SK-N-SH (cell line): ENCODE data around the gene LOXHD1. TPM values are rescaled to one million over a fixed set of nuclear protein-coding genes. Genes with fewer than 3 reads are reported as not detected.

ENCODE experiments used
- CTCF ChIA-PET: fragments of 300-600, 350-600 bp; formaldehyde crosslinking; extraction: SDS; loops from one replicate; lab custom pipeline; 2021; lab: Yijun Ruan, JAX
- POLR2A ChIA-PET: fragments of 350-600 bp; sonication (Branson Sonifier 250); formaldehyde crosslinking; extraction: SDS; loops from one replicate; lab custom pipeline; 2020; ENCODE audit warnings: antibody characterized with exemption, inconsistent platforms; lab: Yijun Ruan, JAX
- DNase-seq: peaks from one replicate; pipeline ENCODE4 v3.0.0; 2012
- H2AFZ ChIP-seq: fragments of 200-600 bp; sonication (generic); 2 replicates; pipeline ENCODE4 v1.8.1; 2016; ENCODE audit warnings: antibody characterized with exemption, mild to moderate bottlenecking, low read depth
- H3F3A ChIP-seq: fragments of 200-600 bp; sonication (generic); replicated peaks from 2 replicates; pipeline ENCODE3; 2016; ENCODE audit warnings: antibody characterized with exemption, mild to moderate bottlenecking; ENCODE audit not compliant: insufficient read depth
- H3K27ac ChIP-seq, 2 experiments: fragments of 200-500 bp in 1 of 2; fragments of 200-600 bp in 1 of 2; sonication (Bioruptor generic) in 1 of 2; sonication (generic), shearing (Covaris generic) in 1 of 2; 2 replicates each; pipeline versions ENCODE4 v1.5.1 to v1.6.1; 2014 to 2016; ENCODE audit warnings: low read depth in 2 of 2, inconsistent platforms in 1 of 2, low read length in 1 of 2, mild to moderate bottlenecking in 1 of 2, mixed read lengths in 1 of 2
- H3K27me3 ChIP-seq: fragments of 200-600 bp; sonication (generic), shearing (Covaris generic); 2 replicates; pipeline ENCODE4 v1.6.1; 2016; ENCODE audit warnings: mixed run types; ENCODE audit not compliant: insufficient read depth
- H3K36me3 ChIP-seq, 2 experiments: fragments of 200-500 bp in 1 of 2; fragments of 200-600 bp in 1 of 2; sonication (Bioruptor generic) in 1 of 2; sonication (generic) in 1 of 2; replicated peaks in 1 of 2; 2 replicates each; pipeline versions ENCODE3 to v1.5.1; 2014 to 2016; ENCODE audit warnings: low read length in 1 of 2, mild to moderate bottlenecking in 1 of 2; ENCODE audit not compliant: insufficient read depth in 2 of 2, control insufficient read depth in 1 of 2
- H3K4me1 ChIP-seq, 2 experiments: fragments of 200-500 bp in 1 of 2; fragments of 200-600 bp in 1 of 2; sonication (Bioruptor generic) in 1 of 2; sonication (generic), shearing (Covaris generic) in 1 of 2; 2 replicates each; pipeline versions ENCODE4 v1.5.1 to v1.6.1; 2014 to 2016; ENCODE audit warnings: low read depth in 1 of 2, low read length in 1 of 2, mixed run types in 1 of 2; ENCODE audit not compliant: insufficient read depth in 2 of 2, control insufficient read depth in 1 of 2
- H3K4me2 ChIP-seq: fragments of 200-600 bp; sonication (generic), shearing (Covaris generic); 2 replicates; pipeline ENCODE4 v1.6.1; 2017; ENCODE audit warnings: mixed run types
- H3K4me3 ChIP-seq, 2 experiments: fragments of 200-500 bp in 1 of 2; fragments of 200-600 bp in 1 of 2; sonication (Bioruptor generic) in 1 of 2; sonication (generic), shearing (Covaris generic) in 1 of 2; 2 replicates each; pipeline versions ENCODE4 v1.5.1 to v1.8.1; 2014 to 2016; ENCODE audit warnings: low read depth in 2 of 2, inconsistent platforms in 1 of 2, low read length in 1 of 2, mild to moderate bottlenecking in 1 of 2, mixed read lengths in 1 of 2, moderate library complexity in 1 of 2
- H3K79me2 ChIP-seq: fragments of 200-600 bp; sonication (generic); 2 replicates; pipeline ENCODE4 v1.8.1; 2017; ENCODE audit warnings: mild to moderate bottlenecking; ENCODE audit not compliant: insufficient read depth
- H3K9ac ChIP-seq: fragments of 200-600 bp; sonication (generic); 2 replicates; pipeline ENCODE4 v1.6.1; 2017; ENCODE audit warnings: mixed run types
- H3K9me2 ChIP-seq: fragments of 200-600 bp; sonication (generic); 2 replicates; pipeline ENCODE4 v1.6.1; 2017; ENCODE audit warnings: mixed run types
- H3K9me3 ChIP-seq: fragments of 200-600 bp; sonication (generic); 2 replicates; pipeline ENCODE4 v1.6.1; 2017; ENCODE audit warnings: mixed run types, mild to moderate bottlenecking, moderate library complexity
- H4K20me1 ChIP-seq: fragments of 200-600 bp; sonication (generic); 2 replicates; pipeline ENCODE4 v1.6.1; 2017; ENCODE audit warnings: mild to moderate bottlenecking, mixed run types; ENCODE audit not compliant: insufficient read depth
- EP300 ChIP-seq, 2 experiments: IDR thresholded peaks; 2 replicates each; pipeline versions ENCODE4 v1.4.0 to v1.6.1; 2012; ENCODE audit warnings: borderline replicate concordance in 1 of 2, low read depth in 1 of 2, low read length in 1 of 2
- GATA2 ChIP-seq: sonication (generic); formaldehyde crosslinking; IDR thresholded peaks from 2 replicates; pipeline ENCODE4 v1.5.0; 2020; ENCODE audit warnings: mild to moderate bottlenecking, missing genetic modification reagents
- JUND ChIP-seq: IDR thresholded peaks from 2 replicates; pipeline ENCODE4 v1.4.0; 2012
- MEF2A ChIP-seq: IDR thresholded peaks from 2 replicates; pipeline ENCODE4 v1.4.0; 2012; ENCODE audit warnings: low read depth, borderline replicate concordance
- MXI1 ChIP-seq: IDR thresholded peaks from 2 replicates; pipeline ENCODE4 v1.6.1; 2012; ENCODE audit warnings: mild to moderate bottlenecking, low read depth, low read length, improper control_type of control experiment
- POLR2AphosphoS5 ChIP-seq: IDR thresholded peaks from 2 replicates; pipeline ENCODE4 v1.6.1; 2012; ENCODE audit warnings: low read depth, low read length
- RAD21 ChIP-seq: IDR thresholded peaks from 2 replicates; pipeline ENCODE4 v1.6.1; 2012; ENCODE audit warnings: mild to moderate bottlenecking, low read length
- RFX5 ChIP-seq: IDR thresholded peaks from 2 replicates; pipeline ENCODE4 v1.6.1; 2012; ENCODE audit warnings: mild to moderate bottlenecking, improper control_type of control experiment, low read length
- TEAD4 ChIP-seq: IDR thresholded peaks from 2 replicates; pipeline ENCODE4 v1.4.0; 2012; ENCODE audit warnings: mild to moderate bottlenecking, borderline replicate concordance; ENCODE audit not compliant: insufficient read depth
- YY1 ChIP-seq: IDR thresholded peaks from 2 replicates; pipeline ENCODE4 v1.4.0; 2012; ENCODE audit warnings: low read depth, mild to moderate bottlenecking
- polyA plus RNA-seq, 3 experiments: library from polyadenylated mRNA; depleted of rRNA; stranded (reverse); fragments of >200 nt; gene quantifications; 2 replicates each; pipeline ENCODE4 v1.2.3, GENCODE V29; 2012
- TF ChIP-seq, protein P1 (sequence below): IDR thresholded peaks from 2 replicates; pipeline ENCODE4; 2012
- TF ChIP-seq, protein P2 (sequence below): IDR thresholded peaks from 2 replicates; pipeline ENCODE4 v1.4.0; 2012; ENCODE audit warnings: low read depth
- TF ChIP-seq, protein P3 (sequence below): IDR thresholded peaks from 2 replicates; pipeline ENCODE4 v1.6.1; 2012; ENCODE audit warnings: mild to moderate bottlenecking, low read depth, low read length, moderate library complexity
- TF ChIP-seq, protein P4 (sequence below): fragments of 150-350 bp; IDR thresholded peaks from 2 replicates; pipeline ENCODE4 v1.6.1; 2017; ENCODE audit warnings: antibody characterized with exemption, low read length, low read depth, borderline replicate concordance

Gene LOXHD1
- polyA plus RNA-seq, 1 of the 3 experiments (the other 2 are of a cell fraction) = not detected

DNA sequence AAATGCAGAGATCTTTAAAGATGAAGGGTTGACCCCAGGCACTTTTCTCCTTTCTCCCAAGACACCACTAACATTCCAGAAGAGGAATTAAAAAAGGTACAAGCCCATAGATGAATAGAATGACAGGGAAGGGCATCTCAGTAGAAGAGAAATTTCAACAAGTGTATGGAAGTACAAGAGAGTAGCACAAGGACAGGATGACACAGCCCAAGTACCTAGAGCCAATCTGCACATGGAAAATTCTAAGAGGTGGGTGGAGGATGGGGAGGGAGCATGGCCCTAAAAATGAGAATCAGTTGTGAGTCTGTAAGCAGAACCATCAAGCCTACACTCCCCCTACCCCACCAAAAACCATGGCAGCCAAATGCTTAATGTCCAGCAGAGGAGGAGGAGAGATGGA, 39.7 kb upstream of the LOXHD1 start:
- no peaks in the 10 kb centered on the region for H3K79me2 ChIP-seq
- no peak overlapping the region for H3K4me3 ChIP-seq
- no peaks in the 10 kb centered on the region for H3F3A ChIP-seq
- no peak for DNase-seq
- TF ChIP-seq, protein P1, sequence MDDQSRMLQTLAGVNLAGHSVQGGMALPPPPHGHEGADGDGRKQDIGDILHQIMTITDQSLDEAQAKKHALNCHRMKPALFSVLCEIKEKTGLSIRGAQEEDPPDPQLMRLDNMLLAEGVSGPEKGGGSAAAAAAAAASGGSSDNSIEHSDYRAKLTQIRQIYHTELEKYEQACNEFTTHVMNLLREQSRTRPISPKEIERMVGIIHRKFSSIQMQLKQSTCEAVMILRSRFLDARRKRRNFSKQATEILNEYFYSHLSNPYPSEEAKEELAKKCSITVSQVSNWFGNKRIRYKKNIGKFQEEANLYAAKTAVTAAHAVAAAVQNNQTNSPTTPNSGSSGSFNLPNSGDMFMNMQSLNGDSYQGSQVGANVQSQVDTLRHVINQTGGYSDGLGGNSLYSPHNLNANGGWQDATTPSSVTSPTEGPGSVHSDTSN = no peak
- no peak for TF ChIP-seq TEAD4
- TF ChIP-seq JUND = no peak
- no peak for TF ChIP-seq RFX5
- TF ChIP-seq, protein P2, sequence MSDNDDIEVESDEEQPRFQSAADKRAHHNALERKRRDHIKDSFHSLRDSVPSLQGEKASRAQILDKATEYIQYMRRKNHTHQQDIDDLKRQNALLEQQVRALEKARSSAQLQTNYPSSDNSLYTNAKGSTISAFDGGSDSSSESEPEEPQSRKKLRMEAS = no peak
- no peak for TF ChIP-seq EP300 (IDR thresholded peaks at IDR 0.05; ENCODE audit: borderline replicate concordance in 1 of 2, low read depth in 1 of 2, low read length in 1 of 2)
- TF ChIP-seq, protein P3, sequence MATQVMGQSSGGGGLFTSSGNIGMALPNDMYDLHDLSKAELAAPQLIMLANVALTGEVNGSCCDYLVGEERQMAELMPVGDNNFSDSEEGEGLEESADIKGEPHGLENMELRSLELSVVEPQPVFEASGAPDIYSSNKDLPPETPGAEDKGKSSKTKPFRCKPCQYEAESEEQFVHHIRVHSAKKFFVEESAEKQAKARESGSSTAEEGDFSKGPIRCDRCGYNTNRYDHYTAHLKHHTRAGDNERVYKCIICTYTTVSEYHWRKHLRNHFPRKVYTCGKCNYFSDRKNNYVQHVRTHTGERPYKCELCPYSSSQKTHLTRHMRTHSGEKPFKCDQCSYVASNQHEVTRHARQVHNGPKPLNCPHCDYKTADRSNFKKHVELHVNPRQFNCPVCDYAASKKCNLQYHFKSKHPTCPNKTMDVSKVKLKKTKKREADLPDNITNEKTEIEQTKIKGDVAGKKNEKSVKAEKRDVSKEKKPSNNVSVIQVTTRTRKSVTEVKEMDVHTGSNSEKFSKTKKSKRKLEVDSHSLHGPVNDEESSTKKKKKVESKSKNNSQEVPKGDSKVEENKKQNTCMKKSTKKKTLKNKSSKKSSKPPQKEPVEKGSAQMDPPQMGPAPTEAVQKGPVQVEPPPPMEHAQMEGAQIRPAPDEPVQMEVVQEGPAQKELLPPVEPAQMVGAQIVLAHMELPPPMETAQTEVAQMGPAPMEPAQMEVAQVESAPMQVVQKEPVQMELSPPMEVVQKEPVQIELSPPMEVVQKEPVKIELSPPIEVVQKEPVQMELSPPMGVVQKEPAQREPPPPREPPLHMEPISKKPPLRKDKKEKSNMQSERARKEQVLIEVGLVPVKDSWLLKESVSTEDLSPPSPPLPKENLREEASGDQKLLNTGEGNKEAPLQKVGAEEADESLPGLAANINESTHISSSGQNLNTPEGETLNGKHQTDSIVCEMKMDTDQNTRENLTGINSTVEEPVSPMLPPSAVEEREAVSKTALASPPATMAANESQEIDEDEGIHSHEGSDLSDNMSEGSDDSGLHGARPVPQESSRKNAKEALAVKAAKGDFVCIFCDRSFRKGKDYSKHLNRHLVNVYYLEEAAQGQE = no peak
- no peak for TF ChIP-seq YY1
- TF ChIP-seq, protein P4, sequence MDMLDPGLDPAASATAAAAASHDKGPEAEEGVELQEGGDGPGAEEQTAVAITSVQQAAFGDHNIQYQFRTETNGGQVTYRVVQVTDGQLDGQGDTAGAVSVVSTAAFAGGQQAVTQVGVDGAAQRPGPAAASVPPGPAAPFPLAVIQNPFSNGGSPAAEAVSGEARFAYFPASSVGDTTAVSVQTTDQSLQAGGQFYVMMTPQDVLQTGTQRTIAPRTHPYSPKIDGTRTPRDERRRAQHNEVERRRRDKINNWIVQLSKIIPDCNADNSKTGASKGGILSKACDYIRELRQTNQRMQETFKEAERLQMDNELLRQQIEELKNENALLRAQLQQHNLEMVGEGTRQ = no peak
- TF ChIP-seq MXI1 = no peak
- no peak for TF ChIP-seq POLR2AphosphoS5
- no peak for TF ChIP-seq RAD21
- TF ChIP-seq MEF2A = no peak
- no peak for TF ChIP-seq GATA2 (CRISPR knock-in tag)
- no peak overlapping the region for H3K27ac ChIP-seq
- H2AFZ ChIP-seq = no peak overlapping the region
- no peaks in the 10 kb centered on the region for H3K27me3 ChIP-seq
- H4K20me1 ChIP-seq = no peaks in the 10 kb centered on the region
- no peak overlapping the region for H3K4me2 ChIP-seq
- H3K9me2 ChIP-seq = no peaks in the 10 kb centered on the region
- ChIA-PET POLR2A (no interaction called here), CTCF (no interaction called here)
- H3K4me1 ChIP-seq = no peaks in the 10 kb centered on the region
- H3K9ac ChIP-seq = no peak overlapping the region
- H3K36me3 ChIP-seq = no peaks in the 10 kb centered on the region
- H3K9me3 ChIP-seq = no peaks in the 10 kb centered on the region
